Measurements from ENCODE around the gene LRG1.
"Not testable (repeated sequence)": the region's sequence is repeated elsewhere in the genome, so short reads cannot be mapped to it uniquely, and the experiment has no call there.

Gene LRG1

DNA sequence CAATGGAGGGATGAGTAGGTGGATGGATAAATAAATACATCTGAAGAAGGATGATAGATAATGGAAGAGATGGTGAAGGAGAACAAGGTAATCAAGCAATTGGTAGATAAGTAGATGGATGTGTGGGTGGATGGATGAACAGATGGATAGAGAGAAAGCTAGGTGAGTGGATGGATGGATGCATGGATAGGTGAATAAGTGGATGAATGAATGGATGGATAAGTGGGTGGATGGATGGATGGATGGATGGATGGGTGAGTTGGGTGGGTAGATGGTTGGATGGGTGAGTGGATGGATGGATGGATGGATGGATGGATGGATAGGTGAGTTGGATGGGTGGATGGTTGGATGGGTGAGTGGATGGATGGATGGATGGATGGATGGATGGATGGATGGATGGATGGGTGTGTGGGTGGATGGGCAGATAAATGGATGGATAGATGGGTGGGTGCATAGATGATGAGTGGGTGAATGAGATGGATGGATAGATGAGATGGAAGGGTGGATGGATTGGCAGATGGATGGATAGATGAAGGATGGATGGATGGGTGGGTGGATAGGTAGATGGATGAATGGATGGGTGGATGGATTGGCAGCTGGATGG lies 13.4 kb upstream of the LRG1 start:
- no peak for DNase-seq (ENCODE audit: low read depth in 2 of 2)

DNA sequence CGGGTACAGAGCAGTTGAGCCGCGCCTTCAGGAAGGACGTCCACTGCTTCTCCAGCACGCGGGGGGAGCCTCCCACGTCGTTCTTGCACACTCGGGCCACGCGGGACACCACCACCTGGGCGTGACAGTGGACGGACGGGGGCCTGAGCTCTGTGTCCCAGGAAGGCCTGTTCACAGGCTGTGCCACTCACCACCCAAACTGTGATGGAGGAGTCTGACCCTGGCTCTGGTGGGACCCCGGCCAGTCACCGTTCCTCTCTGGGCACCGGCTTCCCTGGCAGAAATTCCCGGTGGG lies 12.6 kb upstream of the LRG1 start:
- DNase-seq (ENCODE audit: low read depth in 2 of 2), result no peak

DNA sequence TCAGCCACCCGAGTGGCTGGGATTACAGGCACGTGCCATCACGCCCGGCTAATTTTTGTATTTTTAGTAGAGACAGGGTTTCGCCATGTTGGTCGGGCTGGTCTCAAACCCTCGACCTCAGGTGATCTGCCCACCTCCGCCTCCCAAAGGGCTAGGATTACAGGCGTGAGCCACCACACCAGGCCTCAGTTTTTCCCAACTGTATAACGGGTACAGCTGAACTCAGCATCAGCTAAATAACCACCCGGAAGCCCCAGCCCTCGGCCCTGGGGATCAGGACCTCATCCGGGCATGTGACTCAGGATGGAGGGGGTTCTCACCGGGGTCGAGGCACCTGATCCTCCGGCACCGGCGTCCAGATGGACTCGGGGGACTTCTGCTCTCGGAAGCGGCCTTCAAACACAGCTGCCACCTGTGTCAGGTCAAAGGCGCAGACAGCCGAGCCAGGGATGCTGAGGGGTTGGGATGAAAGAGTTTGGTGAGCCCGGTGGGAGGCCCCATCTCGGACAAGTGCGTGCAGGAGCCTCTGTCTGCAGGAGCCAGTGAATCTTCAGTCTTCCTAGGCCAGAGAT lies 10.7 kb upstream of the LRG1 start:
- no peak for DNase-seq (ENCODE audit: low read depth in 2 of 2)

- no peak for DNase-seq (ENCODE audit: low read depth in 2 of 2)
Measured at GRCh38 chr19:4550018-4550417, 10.2 kb upstream of the LRG1 start.

DNA sequence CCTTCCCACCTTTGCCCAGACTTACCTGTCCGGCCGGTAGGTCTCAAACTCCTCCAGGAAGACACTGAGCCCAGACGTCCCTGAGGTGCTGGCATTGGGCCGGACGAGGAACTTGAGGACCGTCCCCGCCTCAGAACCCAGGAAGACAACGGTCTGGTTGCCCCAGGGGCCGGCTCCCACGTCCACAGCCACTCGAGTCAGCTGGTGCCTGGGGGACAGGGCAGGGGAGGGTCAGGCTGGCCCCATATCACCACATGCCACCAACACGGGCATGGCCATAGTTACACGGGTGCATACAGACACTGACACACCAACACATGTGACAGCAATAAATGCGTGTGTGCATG lies 8.4 kb upstream of the LRG1 start:
- DNase-seq (ENCODE audit: low read depth in 2 of 2), result no peak

DNA sequence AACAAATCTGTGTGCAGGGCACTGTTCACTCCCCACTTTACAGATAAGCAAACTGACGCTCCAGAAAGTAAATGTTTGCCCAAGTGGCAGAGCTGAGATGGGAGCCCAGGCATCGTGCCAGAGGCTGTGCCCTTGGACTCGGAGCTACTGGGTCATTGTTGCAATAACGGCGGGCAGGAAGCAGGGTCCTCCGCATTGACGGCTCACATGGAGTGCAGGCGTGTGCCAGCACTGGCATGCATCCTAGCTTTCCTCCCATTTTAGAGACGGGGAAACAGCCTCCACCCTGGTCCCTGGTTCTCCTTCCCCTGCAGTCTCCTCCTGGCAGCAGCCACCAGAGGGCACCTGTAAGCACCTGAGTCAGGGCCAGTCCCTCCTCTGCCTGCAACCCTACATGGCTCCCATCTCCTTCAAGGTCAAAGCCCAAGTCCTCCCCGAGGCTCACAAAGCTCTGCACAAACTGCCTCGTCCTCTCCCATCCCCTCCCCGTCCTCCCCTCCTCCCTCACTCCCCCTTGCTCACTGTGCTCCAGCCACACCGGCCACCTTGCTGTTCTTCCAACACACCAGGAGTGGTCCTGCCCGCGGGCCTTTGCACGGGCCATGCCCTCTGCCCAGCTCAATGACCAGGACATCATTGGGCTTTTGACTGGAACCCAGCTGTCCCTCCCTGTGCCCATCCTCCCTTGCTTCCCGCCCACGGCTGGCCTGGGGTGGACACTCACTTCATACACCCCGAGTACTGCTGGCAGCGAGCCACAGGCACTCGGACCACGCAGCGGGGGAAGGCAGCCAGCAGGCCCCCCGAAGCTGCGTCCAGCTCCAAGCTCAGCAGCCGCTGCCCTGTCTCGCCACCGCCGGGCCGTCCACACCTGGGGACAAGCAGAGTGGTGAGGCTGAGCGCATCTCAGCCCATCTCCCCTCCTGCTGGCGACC lies 7.7 kb upstream of the LRG1 start:
- no peak for DNase-seq (ENCODE audit: low read depth in 2 of 2)

DNA sequence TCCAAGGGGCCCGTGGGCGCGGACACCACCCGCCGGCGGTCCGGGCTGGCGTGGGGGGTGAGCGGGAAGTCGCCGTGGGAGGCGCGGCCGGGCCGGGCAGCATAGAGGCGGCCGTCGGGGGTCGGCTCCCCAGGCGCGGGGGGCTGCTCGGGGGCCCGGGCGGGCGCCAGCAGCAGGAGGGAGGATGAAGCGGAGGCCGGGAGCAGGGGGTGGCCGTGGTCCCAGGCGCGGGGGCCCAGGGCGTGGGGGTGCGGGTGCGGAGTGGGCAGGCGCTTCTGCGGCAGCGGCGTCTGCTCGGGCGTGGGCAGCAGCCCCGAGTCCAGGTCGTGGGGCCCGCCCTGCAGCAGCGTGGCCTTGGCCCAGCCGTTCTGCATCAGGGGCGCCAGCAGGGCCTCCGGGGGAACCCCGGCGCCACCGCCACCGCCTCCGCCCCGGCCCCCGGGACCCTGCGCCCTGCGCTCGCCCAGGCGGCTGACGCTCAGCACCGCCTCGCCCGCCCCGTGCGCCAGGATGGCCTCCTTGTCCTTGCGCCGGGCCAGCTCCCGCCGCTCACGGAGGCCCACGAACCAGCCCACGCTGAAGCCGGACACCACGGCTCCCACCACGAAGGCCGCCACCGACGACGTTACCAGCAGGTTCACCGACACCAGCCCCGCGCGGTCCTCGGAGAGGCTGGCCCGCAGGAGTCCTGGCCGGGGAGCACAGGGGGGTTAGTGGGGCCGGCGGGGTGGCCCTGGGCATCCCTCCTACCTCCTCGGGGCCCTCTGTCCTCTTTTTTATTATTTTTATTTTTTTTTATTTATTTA lies 4.2 kb upstream of the LRG1 start:
- no peak for DNase-seq (ENCODE audit: low read depth in 2 of 2)

DNA sequence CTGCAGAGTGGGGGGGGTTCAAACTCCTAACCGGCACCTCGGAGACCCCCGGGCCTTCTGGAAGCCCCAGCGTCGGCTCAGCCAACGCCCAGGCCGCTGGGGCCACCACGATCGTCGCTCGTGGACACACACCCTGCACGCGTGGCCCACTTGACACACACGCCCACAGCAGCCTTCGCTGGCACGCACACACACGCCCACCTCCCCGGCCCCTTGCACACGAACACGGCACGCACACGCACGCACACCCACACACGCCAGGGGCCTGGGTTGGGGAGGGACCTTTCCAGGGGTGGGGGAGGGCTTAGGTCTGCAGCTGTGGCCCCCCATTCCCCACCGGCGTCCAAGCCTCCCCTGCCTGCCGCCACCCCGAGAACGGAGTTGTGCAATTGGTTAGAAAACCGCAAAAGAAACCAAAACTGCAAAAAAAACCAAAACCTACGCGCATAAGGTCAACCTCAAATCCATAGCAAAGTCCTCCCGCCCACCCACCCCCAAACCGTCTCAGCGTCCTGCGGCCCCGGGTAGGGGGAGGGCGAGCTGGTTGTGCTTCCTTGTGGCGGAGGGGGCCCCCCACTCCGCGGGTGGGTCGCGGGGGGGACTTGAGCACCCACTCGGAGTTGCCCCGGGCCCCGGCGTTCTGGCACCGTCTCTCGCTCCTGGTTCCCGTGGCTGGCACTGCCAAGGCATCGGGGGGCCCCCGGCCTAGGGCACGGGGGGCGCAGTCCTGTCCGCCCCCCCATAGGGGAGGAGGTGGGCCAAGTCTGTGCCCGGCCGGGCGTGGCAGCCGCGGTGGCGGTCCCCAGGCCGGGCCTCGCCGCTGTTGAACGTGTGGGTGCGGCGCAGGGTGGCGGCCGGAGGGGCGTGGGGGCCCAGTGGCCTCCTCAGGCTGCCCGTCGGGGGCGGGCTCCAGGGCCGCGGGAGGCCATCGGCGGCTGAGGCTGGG lies 3.3 kb upstream of the LRG1 start:
- no peak for DNase-seq (ENCODE audit: low read depth in 2 of 2)

- DNase-seq (ENCODE audit: low read depth in 2 of 2), result not testable (repeated sequence)
Measured at GRCh38 chr19:4541806-4542145, 1.9 kb upstream of the LRG1 start.

DNA sequence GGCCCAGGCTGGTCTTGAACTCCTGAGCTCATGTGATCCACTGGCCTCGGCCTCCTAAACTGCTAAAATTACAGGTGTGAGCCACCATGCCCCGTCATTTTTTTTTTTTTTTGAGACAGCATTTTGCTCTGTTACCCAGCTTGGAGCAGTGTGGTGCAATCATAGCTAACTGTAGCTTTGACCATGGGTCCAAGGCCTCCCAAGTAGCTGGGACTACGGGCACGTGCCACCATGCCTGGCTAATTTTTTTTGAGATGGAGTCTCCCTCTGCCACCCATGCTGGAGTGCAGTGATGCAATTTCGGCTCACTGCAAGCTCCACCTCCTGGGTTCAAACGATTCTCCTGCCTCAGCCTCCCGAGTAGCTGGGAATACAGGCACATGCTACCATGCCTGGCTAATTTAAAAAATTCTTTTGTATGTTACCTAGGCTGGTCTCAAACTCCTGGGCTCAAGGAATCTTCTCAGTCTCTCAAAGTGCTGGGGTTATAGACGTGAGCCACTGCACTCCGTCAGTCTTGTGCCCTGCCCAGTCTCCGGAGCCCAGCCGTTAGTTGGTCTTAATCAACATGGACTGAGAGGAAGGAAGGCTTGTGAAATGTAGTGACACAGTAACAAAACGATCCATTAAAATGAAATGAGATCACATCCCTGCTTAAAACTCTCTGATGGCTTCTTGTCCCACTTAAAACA lies 1.4 kb upstream of the LRG1 start:
- DNase-seq (ENCODE audit: low read depth in 2 of 2), result no peak

- DNase-seq (ENCODE audit: low read depth in 2 of 2), result no peak
Measured at GRCh38 chr19:4539169-4539692, 605 bp downstream of the LRG1 start.

GRCh38 chr19:4538601-4538954 lies 1.3 kb downstream of the LRG1 start:
- no peak for DNase-seq (ENCODE audit: low read depth in 2 of 2)

DNA sequence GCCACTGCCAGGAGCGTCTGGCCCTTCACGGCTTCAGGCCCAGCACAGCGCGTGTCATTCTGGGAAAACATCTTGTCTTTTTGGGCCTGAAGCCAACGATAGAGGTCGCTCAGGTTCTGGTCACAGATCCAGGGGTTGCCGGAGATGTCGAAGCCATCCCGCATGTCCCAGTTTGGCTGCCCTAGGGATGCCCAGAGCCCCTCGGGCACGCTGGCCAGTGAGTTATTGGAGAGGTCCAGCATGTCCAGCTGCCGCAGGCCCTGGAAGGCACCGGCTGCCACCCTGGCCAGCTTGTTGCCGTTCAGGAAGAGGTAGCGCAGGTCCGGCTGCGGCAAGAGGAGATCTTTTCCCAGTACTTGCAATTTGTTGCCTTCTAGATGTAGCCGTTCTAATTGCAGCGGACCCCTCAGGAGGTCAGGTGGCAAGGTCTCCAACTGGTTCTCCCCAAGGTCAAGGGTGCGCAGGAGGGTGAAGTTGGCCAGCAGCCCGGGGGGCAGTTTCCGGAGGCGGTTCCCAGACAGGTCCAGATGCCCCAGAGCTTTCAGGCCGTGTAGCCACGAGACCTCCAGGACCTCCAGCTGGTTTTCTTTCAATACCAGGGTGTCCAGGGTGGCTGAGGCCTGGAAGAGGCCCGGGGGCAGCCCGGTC lies 1.8 kb downstream of the LRG1 start:
- no peak for DNase-seq (ENCODE audit: low read depth in 2 of 2)

DNA sequence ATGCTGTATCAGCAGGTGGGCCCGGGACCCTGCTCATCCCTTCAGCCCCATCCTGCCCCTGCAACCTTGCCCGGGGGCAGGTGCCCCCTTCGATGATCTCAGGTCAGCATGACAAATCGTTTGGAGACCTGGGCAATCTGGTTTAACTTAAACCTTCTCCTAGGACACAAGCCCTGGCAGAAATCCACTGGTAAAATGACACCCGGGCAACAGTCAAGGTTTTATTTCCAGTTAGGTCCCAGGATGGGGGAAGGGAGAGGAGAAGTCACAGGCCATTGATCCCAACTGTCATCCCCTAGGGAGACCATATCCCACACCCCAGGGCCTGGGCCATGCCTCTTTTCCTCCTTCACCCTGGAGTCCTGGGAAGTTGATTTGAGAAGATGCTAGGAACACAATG lies 3.0 kb downstream of the LRG1 start:
- DNase-seq (ENCODE audit: low read depth in 2 of 2), result no peak

DNA sequence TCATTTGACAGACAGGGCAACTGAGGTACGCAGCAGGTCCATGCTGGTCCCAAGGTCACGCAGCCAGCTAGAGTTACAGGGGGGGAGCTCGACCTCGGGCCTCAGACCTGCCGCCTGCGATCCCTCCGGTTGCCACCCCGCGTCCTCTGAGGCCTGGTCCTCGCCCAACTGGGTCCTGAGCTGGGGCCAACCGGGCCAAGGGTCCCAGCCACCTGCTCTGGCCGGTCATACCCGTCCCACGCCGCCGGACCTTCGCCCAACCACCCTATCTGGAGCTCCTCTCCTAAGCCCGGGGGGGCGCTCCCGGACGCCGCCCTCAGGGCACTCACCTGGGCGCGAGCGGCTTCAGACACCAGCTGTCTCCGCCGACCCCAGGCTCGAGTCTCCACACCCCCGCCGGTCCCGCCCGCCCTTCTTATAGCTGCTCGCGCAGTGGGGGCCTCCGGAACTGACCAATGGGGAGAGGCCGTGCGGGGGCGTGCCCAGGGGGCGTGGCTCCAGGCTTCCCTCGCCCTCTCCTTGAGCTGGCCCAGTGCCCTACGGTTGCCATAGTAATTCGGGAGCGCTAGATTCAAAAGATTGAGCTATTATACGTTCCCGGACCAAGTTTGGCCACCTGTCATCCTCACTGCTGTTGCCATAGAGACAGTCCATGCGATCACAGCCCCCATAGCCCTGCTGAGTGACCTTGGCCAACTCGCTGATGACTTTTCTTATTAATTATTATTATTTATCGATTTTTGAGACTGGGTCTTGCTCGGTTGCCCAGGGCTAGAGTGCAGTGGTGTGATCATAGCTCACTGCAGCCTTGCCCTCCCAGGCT lies 4.8 kb downstream of the LRG1 start, which contains the start of gene PLIN5:
Gene PLIN5 (minus strand): TSS at position 389 of the 823 bp plus-strand sequence. CDS start 1,150 bp downstream, outside the sequence.
- peak; percentile 5 to 15 for DNase-seq (ENCODE audit: low read depth in 2 of 2)

DNA sequence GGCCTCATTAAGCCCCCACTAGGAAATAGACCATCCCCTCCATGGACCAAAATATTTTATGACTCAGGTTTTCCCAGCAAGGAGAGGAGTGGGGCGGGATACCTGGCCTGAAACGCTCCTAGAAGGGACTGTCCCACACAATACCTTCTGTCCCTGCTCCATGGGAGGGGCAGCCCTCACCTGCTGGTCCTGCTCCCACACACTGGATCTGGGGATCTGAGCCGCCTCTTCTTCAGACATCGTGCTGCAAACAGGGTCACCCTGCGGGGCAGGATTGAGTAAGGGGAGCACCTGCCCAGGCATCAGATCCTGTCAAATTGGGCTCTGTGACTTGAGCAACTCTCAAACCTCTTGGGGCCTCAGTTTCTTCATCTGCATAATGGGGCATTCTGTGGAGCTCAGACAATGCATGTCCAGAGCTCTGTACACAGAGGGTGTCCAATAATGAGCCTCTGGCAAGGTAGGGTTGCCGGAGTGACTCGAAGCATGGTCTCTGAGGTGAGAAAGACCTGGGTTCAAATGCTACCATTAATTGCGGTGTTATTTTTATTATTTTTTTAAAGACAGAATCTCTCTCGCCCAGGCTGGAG lies 5.9 kb downstream of the LRG1 start:
- DNase-seq (ENCODE audit: low read depth in 2 of 2), result no peak

GRCh38 chr19:4533334-4533733 lies 6.5 kb downstream of the LRG1 start:
- DNase-seq (ENCODE audit: low read depth in 2 of 2), result no peak

DNA sequence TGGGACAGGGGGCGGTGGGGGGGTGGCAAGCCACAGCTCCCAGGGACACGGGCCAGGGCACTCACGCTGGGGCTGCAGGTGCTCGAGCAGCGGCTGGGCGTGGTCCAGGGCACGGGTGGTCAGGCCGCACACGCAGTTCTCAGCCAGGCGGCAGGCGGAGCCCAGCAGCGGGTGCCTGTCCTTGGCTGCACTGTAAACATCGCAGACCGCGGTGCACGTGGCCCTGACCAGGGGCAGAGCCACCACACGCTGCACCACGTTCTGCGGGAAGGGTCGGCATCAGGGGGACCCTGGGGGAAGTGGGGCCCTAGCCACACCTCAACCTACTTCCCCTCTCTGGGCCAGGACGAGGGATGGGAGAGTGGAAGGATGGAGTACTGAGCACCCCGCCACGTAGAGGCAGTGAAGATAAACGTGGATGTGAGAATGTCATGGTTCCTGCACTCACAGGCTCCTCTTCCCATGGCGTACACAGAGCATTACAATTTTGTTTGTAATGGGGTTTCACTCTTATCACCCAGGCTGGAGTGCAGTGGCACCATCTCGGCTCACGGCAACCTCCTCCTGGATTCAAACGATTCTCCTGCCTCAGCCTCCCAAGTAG lies 8.2 kb downstream of the LRG1 start:
- DNase-seq (ENCODE audit: low read depth in 2 of 2), result no peak

Data from activated CD8-positive, alpha-beta memory T cell treated with anti-CD3 and anti-CD28 coated beads for 4 hours (primary cell).